ENCODE results near the gene DGKD.

The DGKD gene

GRCh38 chr2:233358335-233358734 is 4.0 kb downstream of the DGKD start:
- no peak for TF ChIP-seq CTCF (IDR thresholded peaks at IDR 0.05; ENCODE audit: low read depth, low read length, missing control alignments)
- Histone ChIP-seq H3K4me3 (ENCODE audit: low read depth, low read length) (no peak overlapping the region), H3K36me3 (replicated peaks) (no peaks in the 10 kb centered on the region), H3K27ac (no peak overlapping the region), H3K27me3 (replicated peaks) (no peaks in the 10 kb centered on the region)
- in situ Hi-C loops (cut with HindIII; ENCODE audit: low pct_ligation_motif_present, low sequenced_read_pairs): no loop called here
- no peak for DNase-seq

GRCh38 chr2:233358947-233359346 is 4.7 kb downstream of the DGKD start:
- no peaks in the 10 kb centered on the region for H3K27me3 ChIP-seq (replicated peaks)

GRCh38 chr2:233359823-233360222 is 5.5 kb downstream of the DGKD start:
- Histone ChIP-seq H3K36me3 (replicated peaks) (no peaks in the 10 kb centered on the region), H3K4me3 (ENCODE audit: low read depth, low read length) (no peak overlapping the region), H3K27me3 (replicated peaks) (no peaks in the 10 kb centered on the region), H3K27ac (no peak overlapping the region)
- in situ Hi-C loops (cut with HindIII; ENCODE audit: low pct_ligation_motif_present, low sequenced_read_pairs): no loop called here
- no peak for DNase-seq
- TF ChIP-seq CTCF (IDR thresholded peaks at IDR 0.05; ENCODE audit: low read depth, low read length, missing control alignments): no peak

More at GRCh38 chr2:233358947-233359346, 4.7 kb downstream of the DGKD start:
- no peaks in the 10 kb centered on the region for H3K36me3 ChIP-seq (replicated peaks)
- no peak overlapping the region for H3K4me3 ChIP-seq (ENCODE audit: low read depth, low read length)
- no peak for TF ChIP-seq CTCF (IDR thresholded peaks at IDR 0.05; ENCODE audit: low read depth, low read length, missing control alignments)
- no peak overlapping the region for H3K27ac ChIP-seq
- in situ Hi-C loops (cut with HindIII; ENCODE audit: low pct_ligation_motif_present, low sequenced_read_pairs): no loop called here
- DNase-seq: no peak

GRCh38 chr2:233360771-233361176 is 6.5 kb downstream of the DGKD start:
- DNase-seq: no peak
- in situ Hi-C loops (cut with HindIII; ENCODE audit: low pct_ligation_motif_present, low sequenced_read_pairs): no loop called here
- no peaks in the 10 kb centered on the region for H3K36me3 ChIP-seq (replicated peaks)
- H3K27ac ChIP-seq: no peak overlapping the region
- H3K27me3 ChIP-seq (replicated peaks): no peaks in the 10 kb centered on the region
- no peak for TF ChIP-seq CTCF (IDR thresholded peaks at IDR 0.05; ENCODE audit: low read depth, low read length, missing control alignments)
- no peak overlapping the region for H3K4me3 ChIP-seq (ENCODE audit: low read depth, low read length)

- H3K36me3 ChIP-seq (replicated peaks): no peaks in the 10 kb centered on the region
- in situ Hi-C loops (cut with HindIII; ENCODE audit: low pct_ligation_motif_present, low sequenced_read_pairs): no loop called here
- H3K4me3 ChIP-seq (ENCODE audit: low read depth, low read length): no peak overlapping the region
Observed at GRCh38 chr2:233361297-233361696, 7.0 kb downstream of the DGKD start.

More at GRCh38 chr2:233361297-233361696, 7.0 kb downstream of the DGKD start:
- H3K27me3 ChIP-seq (replicated peaks): no peaks in the 10 kb centered on the region
- H3K27ac ChIP-seq: no peak overlapping the region
- TF ChIP-seq CTCF (IDR thresholded peaks at IDR 0.05; ENCODE audit: low read depth, low read length, missing control alignments): no peak
- no peak for DNase-seq
